Iris pigment epithelial cell (primary cell): ENCODE results near the gene ADCY3.
"Not testable (repeated sequence)": the region's sequence is repeated elsewhere in the genome, so short reads cannot be mapped to it uniquely, and the experiment has no call there.

Experiments
- DNase-seq: peaks from one replicate; pipeline ENCODE4 v3.0.0-alpha.2; 2011; ENCODE audit warnings: low read depth

ADCY3 gene

GRCh38 chr2:24809316-24810007 lies 110.6 kb downstream of the ADCY3 start:
- peak; percentile 47 for DNase-seq

GRCh38 chr2:24806661-24807036 lies 113.4 kb downstream of the ADCY3 start:
- no peak for DNase-seq

DNA sequence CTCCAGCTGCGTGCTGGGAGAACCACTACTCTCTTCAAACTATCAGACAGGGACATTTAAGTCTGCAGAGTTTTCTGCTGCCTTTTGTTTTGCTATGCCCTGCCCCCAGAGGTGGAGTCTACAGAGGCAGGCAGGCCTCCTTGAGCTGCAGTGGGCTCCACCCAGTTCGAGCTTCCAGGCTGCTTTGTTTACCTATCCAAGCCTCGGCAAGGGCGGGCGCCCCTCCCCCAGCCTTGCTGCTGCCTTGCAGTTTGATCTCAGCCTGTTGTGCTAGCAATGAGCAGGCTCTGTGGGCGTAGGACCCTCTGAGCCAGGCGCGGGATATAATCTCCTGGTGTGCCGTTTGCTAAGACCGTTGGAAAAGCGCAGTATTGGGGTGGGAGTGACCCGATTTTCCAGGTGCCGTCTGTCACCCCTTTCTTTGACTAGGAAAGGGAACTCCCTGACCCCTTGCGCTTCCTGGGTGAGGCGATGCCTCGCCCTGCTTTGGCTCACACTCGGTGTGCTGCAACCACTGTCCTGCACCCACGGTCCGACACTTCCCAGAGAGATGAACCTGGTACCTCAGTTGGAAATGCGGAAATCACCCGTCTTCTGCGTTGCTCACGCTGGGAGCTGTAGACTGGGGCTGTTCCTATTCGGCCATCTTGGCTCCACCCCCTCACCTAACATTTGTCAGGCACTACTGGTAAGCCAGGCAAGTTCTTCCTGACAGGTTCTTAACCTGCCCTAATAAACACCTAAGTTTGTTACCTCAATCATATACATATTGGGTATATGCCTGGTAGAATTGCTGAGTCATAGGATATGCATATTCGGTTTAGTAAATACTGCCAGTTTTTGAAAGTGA lies 114.0 kb downstream of the ADCY3 start:
- DNase-seq, result not testable (repeated sequence)

DNA sequence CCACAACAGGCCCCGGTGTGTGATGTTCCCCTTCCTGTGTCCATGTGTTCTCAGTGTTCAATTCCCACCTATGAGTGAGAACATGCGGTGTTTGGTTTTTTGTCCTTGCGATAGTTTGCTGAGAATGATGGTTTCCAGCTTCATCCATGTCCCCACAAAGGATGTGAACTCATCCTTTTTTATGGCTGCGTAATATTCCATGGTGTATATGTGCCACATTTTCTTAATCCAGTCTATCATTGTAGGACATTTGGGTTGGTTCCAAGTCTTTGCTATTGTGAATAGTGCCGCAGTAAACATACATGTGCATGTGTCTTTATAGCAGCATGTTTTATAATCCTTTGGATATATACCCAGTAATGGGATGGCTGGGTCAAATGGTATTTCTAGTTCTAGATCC lies 119.5 kb downstream of the ADCY3 start:
- DNase-seq, result not testable (repeated sequence)

- DNase-seq, result no peak
Measured at GRCh38 chr2:24797644-24798043, 122.4 kb downstream of the ADCY3 start.

- DNase-seq, result peak; percentile 37
Measured at GRCh38 chr2:24793761-24794435, 126.1 kb downstream of the ADCY3 start.

GRCh38 chr2:24792874-24793760 lies 126.9 kb downstream of the ADCY3 start, which contains the start of the genes CENPO and PTRHD1:
Gene CENPO (plus strand): TSS chr2:24793425. CDS start chr2:24793920, 495 bp downstream.
Gene PTRHD1 (minus strand): TSS chr2:24793391. CDS start chr2:24793377, 14 bp downstream.
- peak; percentile 98 for DNase-seq

DNA sequence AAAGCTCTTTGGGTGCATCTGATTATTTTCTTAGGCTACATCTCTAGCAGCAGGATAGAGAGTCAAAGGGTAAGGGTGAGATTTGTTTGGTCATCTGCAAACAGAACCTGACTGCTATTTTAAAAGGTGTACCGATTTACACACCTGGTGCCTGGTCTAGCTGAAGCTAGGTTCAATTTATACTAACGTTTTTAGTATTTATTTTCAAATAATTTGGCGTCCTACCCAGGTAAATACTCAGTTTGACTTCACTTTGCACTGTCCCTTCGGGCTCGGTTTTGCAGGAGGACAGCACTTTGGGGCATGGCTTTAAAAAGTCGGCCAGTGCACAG lies 127.5 kb downstream of the ADCY3 start:
- no peak for DNase-seq

DNA sequence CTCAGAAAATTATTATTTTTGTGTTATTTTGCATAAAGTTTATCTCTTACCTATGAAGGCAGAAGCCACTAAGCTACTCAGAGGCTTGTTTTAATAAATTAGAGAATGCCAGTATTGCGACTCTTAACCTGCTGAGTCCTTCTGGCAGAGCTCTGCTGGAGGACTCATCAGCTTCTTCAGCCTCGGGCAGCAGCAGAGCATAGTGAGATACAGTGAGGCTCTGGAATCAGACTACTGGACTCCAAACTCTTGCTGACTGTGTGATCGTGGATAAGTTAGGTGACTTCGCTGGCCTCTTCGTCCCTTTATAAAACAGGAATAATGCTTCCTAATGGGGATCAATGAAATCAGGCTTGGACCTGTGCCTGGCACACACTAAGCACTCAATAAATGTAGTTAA lies 128.6 kb downstream of the ADCY3 start:
- DNase-seq, result no peak

- DNase-seq, result no peak
Measured at GRCh38 chr2:24788816-24789215, 131.2 kb downstream of the ADCY3 start.

GRCh38 chr2:24787532-24787931 lies 132.5 kb downstream of the ADCY3 start:
- DNase-seq, result no peak

- DNase-seq, result no peak
Measured at GRCh38 chr2:24785671-24786321, 134.2 kb downstream of the ADCY3 start.

DNA sequence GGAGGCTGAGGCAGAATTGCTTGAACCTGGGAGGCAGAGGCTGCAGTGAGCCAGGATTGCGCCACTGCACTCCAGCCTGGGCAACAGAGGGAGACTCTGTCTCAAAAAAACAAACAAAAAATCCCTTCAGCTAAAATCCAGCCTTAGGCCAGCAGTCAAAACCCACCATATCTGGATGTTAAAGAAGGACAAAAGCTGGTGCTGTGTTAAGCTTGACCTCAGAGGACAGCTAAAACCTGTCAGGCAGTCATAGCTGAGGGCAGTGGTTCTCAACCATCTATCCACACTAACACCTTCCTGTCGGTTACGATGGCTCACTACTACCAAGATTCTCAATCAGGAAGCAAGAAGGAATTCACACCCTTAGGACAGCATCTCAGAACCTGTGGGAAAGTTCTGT lies 136.4 kb downstream of the ADCY3 start:
- no peak for DNase-seq

DNA sequence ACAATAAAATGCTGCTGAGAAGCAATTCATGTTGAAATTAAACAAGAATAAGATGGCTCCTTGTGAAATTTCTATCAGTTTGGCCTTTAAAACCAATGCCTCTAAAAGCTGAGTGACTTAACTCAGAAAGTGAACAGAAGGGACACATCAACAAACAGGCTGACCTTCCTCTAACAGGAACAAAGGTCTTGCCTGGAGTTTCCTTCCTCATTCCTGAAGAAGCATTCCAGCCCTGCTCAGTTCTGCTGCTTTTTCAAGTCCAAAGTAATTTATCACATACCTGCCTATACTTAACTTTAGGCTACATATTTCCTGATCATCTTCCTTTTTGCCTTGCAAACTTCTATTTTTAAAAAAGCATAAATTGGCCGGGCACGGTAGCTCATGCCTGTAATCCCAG lies 140.9 kb downstream of the ADCY3 start:
- no peak for DNase-seq

- DNase-seq, result no peak
Measured at GRCh38 chr2:24774373-24774772, 145.7 kb downstream of the ADCY3 start.

DNA sequence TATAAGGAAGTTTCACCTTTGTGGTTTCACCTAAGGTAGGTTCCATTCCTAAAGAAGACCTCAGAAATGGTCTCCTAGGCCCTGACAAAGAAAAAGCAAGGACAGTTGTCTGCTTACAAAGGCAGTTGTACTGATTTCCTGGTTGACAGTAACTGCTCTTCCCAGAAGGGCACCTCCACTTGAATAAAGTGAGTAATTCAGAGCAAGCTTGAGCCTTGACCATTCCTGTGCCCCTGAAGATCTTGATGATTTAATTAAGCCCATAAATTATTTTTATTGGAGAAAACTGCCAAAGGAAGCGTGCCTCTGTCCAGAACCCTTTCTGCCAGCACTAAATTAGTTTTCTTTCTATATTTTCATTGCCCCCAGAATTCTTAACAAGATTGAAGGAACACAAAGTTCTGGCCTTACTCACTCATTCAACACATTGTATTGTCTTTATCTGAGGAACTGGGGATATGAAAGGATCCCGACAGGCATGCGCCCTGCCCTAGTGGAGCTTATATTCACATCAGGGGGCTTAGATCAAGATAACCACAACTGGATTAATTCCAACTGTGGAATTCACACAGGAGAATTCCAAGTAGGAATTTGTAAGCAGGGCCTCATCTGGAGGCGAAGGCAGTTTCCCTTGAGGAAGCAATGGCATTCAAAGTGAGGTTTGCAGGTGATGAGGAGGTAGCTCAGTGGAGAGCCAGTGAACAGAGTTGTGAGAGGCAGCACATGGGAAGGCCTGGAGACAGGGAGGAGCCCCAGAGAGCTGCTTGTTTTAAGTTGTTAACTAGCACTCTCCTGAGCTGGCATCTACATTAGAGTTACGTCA lies 148.1 kb downstream of the ADCY3 start:
- DNase-seq, result no peak

DNA sequence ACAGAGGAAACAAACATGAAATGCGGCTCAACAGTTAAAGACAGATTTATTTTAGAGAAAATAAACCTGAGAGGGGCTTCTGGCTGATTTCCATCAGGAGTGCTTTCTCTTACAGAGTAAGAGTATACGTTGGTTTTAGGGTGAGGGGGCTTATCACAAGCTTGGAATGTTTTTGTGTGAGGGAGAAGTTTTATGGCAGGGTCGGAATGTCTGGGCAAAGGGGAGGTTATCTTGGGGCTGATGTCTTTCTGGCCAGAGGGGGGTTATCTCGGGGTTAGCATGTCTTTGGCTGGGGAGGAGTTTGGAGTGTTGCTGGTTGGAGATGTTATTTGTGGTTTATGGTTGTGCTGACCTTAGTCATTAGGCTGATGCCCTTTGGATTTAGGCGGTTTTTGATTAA lies 149.0 kb downstream of the ADCY3 start:
- no peak for DNase-seq
